Measurements from ENCODE around the gene XYLT2.
"Not testable (repeated sequence)": the region's sequence is repeated elsewhere in the genome, so short reads cannot be mapped to it uniquely, and the experiment has no call there.

Gene XYLT2

GRCh38 chr17:50397111-50397918, 51.4 kb downstream of the XYLT2 start, which contains the start of gene LRRC59:
Gene LRRC59 (minus strand): TSS chr17:50397523. CDS start chr17:50397317, 206 bp downstream.
- peak; percentile 45 for DNase-seq

- no peak for DNase-seq
Observed at GRCh38 chr17:50397919-50398285, 52.0 kb downstream of the XYLT2 start.

- DNase-seq = not testable (repeated sequence)
Observed at GRCh38 chr17:50398672-50399071, 52.7 kb downstream of the XYLT2 start.

GRCh38 chr17:50399591-50399990, 53.7 kb downstream of the XYLT2 start:
- not testable (repeated sequence) for DNase-seq

- DNase-seq = not testable (repeated sequence)
Observed at GRCh38 chr17:50405351-50405750, 59.4 kb downstream of the XYLT2 start.

- no peak for DNase-seq
Observed at GRCh38 chr17:50406578-50406977, 60.7 kb downstream of the XYLT2 start.

- DNase-seq = no peak
Observed at GRCh38 chr17:50407921-50408320, 62.0 kb downstream of the XYLT2 start.
